ENCODE results near the gene MSI2. TPM values are rescaled to one million over a fixed set of nuclear protein-coding genes. Genes with fewer than 3 reads are reported as not detected.

Gene MSI2
- total and polyA plus RNA-seq, 9 of the 15 experiments (the other 6 are each of a cell fraction or from before 2014, with no cell fraction given): 4.6 to 61.8 (median 42.4) TPM

- TF ChIP-seq, protein P1, sequence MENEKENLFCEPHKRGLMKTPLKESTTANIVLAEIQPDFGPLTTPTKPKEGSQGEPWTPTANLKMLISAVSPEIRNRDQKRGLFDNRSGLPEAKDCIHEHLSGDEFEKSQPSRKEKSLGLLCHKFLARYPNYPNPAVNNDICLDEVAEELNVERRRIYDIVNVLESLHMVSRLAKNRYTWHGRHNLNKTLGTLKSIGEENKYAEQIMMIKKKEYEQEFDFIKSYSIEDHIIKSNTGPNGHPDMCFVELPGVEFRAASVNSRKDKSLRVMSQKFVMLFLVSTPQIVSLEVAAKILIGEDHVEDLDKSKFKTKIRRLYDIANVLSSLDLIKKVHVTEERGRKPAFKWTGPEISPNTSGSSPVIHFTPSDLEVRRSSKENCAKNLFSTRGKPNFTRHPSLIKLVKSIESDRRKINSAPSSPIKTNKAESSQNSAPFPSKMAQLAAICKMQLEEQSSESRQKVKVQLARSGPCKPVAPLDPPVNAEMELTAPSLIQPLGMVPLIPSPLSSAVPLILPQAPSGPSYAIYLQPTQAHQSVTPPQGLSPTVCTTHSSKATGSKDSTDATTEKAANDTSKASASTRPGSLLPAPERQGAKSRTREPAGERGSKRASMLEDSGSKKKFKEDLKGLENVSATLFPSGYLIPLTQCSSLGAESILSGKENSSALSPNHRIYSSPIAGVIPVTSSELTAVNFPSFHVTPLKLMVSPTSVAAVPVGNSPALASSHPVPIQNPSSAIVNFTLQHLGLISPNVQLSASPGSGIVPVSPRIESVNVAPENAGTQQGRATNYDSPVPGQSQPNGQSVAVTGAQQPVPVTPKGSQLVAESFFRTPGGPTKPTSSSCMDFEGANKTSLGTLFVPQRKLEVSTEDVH (IDR thresholded peaks at IDR 0.05; ENCODE audit: low read depth, partially characterized antibody): peak; percentile 50
- TF ChIP-seq TAF1 (IDR thresholded peaks at IDR 0.05; ENCODE audit: control insufficient read depth, extremely low read depth, insufficient read depth, low read length, severe bottlenecking) (no peak), KAT2B (IDR thresholded peaks at IDR 0.05; ENCODE audit: low read depth, low read length) (peak; percentile 27), NR2C2 (CRISPR knock-in tag; IDR thresholded peaks at IDR 0.05) (no peak), NR2C2 (tag; IDR thresholded peaks at IDR 0.05) (peak; percentile 96), ZBTB49 (CRISPR knock-in tag; IDR thresholded peaks at IDR 0.05; ENCODE audit: borderline replicate concordance) (no peak), ERF (CRISPR knock-in tag; IDR thresholded peaks at IDR 0.05) (no peak), THRAP3 (IDR thresholded peaks at IDR 0.05; ENCODE audit: borderline replicate concordance) (no peak)
- TF ChIP-seq, protein P2, sequence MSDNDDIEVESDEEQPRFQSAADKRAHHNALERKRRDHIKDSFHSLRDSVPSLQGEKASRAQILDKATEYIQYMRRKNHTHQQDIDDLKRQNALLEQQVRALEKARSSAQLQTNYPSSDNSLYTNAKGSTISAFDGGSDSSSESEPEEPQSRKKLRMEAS (CRISPR knock-in tag; IDR thresholded peaks at IDR 0.05): peak; percentile 73
- TF ChIP-seq, protein P3, sequence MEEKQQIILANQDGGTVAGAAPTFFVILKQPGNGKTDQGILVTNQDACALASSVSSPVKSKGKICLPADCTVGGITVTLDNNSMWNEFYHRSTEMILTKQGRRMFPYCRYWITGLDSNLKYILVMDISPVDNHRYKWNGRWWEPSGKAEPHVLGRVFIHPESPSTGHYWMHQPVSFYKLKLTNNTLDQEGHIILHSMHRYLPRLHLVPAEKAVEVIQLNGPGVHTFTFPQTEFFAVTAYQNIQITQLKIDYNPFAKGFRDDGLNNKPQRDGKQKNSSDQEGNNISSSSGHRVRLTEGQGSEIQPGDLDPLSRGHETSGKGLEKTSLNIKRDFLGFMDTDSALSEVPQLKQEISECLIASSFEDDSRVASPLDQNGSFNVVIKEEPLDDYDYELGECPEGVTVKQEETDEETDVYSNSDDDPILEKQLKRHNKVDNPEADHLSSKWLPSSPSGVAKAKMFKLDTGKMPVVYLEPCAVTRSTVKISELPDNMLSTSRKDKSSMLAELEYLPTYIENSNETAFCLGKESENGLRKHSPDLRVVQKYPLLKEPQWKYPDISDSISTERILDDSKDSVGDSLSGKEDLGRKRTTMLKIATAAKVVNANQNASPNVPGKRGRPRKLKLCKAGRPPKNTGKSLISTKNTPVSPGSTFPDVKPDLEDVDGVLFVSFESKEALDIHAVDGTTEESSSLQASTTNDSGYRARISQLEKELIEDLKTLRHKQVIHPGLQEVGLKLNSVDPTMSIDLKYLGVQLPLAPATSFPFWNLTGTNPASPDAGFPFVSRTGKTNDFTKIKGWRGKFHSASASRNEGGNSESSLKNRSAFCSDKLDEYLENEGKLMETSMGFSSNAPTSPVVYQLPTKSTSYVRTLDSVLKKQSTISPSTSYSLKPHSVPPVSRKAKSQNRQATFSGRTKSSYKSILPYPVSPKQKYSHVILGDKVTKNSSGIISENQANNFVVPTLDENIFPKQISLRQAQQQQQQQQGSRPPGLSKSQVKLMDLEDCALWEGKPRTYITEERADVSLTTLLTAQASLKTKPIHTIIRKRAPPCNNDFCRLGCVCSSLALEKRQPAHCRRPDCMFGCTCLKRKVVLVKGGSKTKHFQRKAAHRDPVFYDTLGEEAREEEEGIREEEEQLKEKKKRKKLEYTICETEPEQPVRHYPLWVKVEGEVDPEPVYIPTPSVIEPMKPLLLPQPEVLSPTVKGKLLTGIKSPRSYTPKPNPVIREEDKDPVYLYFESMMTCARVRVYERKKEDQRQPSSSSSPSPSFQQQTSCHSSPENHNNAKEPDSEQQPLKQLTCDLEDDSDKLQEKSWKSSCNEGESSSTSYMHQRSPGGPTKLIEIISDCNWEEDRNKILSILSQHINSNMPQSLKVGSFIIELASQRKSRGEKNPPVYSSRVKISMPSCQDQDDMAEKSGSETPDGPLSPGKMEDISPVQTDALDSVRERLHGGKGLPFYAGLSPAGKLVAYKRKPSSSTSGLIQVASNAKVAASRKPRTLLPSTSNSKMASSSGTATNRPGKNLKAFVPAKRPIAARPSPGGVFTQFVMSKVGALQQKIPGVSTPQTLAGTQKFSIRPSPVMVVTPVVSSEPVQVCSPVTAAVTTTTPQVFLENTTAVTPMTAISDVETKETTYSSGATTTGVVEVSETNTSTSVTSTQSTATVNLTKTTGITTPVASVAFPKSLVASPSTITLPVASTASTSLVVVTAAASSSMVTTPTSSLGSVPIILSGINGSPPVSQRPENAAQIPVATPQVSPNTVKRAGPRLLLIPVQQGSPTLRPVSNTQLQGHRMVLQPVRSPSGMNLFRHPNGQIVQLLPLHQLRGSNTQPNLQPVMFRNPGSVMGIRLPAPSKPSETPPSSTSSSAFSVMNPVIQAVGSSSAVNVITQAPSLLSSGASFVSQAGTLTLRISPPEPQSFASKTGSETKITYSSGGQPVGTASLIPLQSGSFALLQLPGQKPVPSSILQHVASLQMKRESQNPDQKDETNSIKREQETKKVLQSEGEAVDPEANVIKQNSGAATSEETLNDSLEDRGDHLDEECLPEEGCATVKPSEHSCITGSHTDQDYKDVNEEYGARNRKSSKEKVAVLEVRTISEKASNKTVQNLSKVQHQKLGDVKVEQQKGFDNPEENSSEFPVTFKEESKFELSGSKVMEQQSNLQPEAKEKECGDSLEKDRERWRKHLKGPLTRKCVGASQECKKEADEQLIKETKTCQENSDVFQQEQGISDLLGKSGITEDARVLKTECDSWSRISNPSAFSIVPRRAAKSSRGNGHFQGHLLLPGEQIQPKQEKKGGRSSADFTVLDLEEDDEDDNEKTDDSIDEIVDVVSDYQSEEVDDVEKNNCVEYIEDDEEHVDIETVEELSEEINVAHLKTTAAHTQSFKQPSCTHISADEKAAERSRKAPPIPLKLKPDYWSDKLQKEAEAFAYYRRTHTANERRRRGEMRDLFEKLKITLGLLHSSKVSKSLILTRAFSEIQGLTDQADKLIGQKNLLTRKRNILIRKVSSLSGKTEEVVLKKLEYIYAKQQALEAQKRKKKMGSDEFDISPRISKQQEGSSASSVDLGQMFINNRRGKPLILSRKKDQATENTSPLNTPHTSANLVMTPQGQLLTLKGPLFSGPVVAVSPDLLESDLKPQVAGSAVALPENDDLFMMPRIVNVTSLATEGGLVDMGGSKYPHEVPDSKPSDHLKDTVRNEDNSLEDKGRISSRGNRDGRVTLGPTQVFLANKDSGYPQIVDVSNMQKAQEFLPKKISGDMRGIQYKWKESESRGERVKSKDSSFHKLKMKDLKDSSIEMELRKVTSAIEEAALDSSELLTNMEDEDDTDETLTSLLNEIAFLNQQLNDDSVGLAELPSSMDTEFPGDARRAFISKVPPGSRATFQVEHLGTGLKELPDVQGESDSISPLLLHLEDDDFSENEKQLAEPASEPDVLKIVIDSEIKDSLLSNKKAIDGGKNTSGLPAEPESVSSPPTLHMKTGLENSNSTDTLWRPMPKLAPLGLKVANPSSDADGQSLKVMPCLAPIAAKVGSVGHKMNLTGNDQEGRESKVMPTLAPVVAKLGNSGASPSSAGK (IDR thresholded peaks at IDR 0.05): peak; percentile 55; the same call in 1 of the 2 replicates
These were observed 203.1 kb downstream of the MSI2 start (continued) for GRCh38 chr17:57459286-57459915.

All from K562 (cell line).